ENCODE results near the gene UBXN1.

UBXN1 gene

GRCh38 chr11:62627713-62628112 lies 51.2 kb downstream of the UBXN1 start:
- no peak for DNase-seq
